AG04450 (cell line): ENCODE measurements around the gene RNF220. TPM values are rescaled to one million over a fixed set of nuclear protein-coding genes. Genes with fewer than 3 reads are reported as not detected.
"Not testable (repeated sequence)": the region's sequence is repeated elsewhere in the genome, so short reads cannot be mapped to it uniquely, and the experiment has no call there.

Experiments used
- CTCF ChIA-PET: fragments of 300-600, 350-600 bp; formaldehyde crosslinking; extraction: SDS; loops from one replicate; lab custom pipeline; 2022; ENCODE audit warnings: antibody characterized with exemption, inconsistent platforms; lab: Charles Lee
- POLR2A ChIA-PET: fragments of 350-600 bp; formaldehyde crosslinking; extraction: SDS; loops from one replicate; lab custom pipeline; 2021; ENCODE audit warnings: antibody characterized with exemption, inconsistent platforms; lab: Yijun Ruan, JAX
- DNase-seq: peaks from one replicate; pipeline ENCODE4 v3.0.0-alpha.2; 2011; ENCODE audit warnings: low read depth, low spot score
- H3K27ac ChIP-seq: one replicate; pipeline ENCODE4 v1.5.1; 2012; ENCODE audit warnings: low read depth, low read length, control low read depth
- H3K27me3 ChIP-seq: one replicate; pipeline ENCODE4 v1.6.0; 2012; ENCODE audit warnings: low read length; ENCODE audit not compliant: control insufficient read depth, insufficient read depth
- H3K4me3 ChIP-seq: 2 replicates; pipeline ENCODE4 v1.5.1; 2011; ENCODE audit warnings: mild to moderate bottlenecking, low read depth, low read length, control low read depth
- H3K9me3 ChIP-seq: 2 replicates; pipeline ENCODE4 v1.5.1; 2012; ENCODE audit warnings: low read length; ENCODE audit not compliant: control insufficient read depth, insufficient read depth
- CTCF ChIP-seq: IDR thresholded peaks from 2 replicates; pipeline ENCODE4 v1.5.1; 2011; ENCODE audit warnings: low read depth, low read length, control low read depth, inconsistent platforms
- polyA plus RNA-seq: library from polyadenylated mRNA; depleted of rRNA; stranded (reverse); fragments of >200 nt; gene quantifications from 2 replicates; pipeline ENCODE4 v1.2.3, GENCODE V29; 2011; rRNA removed
- small RNA-seq: library from RNA; depleted of rRNA; stranded (forward); fragments of <200 nt; gene quantifications from one replicate; pipeline ENCODE3, GENCODE V24; 2012; ENCODE audit warnings: low read depth; ENCODE audit not compliant: insufficient read length

Gene RNF220
- polyA plus RNA-seq, 1 experiment: 46.4 TPM

GRCh38 chr1:44696789-44697345 is 291.8 kb downstream of the RNF220 start:
- CTCF ChIA-PET: interaction anchor here (0.7 to 0.8 kb wide), 2 partner anchors 17 to 18 kb away, joined by 3 read pairs; no protein-coding TSS in a partner anchor
- no peak for TF ChIP-seq CTCF

GRCh38 chr1:44698138-44698537 is 293.1 kb downstream of the RNF220 start:
- no peak overlapping the region for H3K27ac ChIP-seq
- ChIA-PET CTCF (no interaction called here), POLR2A (no interaction called here)
- peaks cover 2% of the 10 kb centered on the region for H3K27me3 ChIP-seq
- TF ChIP-seq CTCF: no peak
- no peaks in the 10 kb centered on the region for H3K9me3 ChIP-seq
- no peak overlapping the region for H3K4me3 ChIP-seq
- no peak for DNase-seq

More at GRCh38 chr1:44696789-44697345, 291.8 kb downstream of the RNF220 start:
- Histone ChIP-seq H3K9me3 (no peaks in the 10 kb centered on the region), H3K27ac (no peak overlapping the region), H3K4me3 (no peak overlapping the region), H3K27me3 (peaks cover 2% of the 10 kb centered on the region)
- DNase-seq: no peak
- POLR2A ChIA-PET: interaction anchor here (0.6 kb wide), 1 partner anchor 25 kb away, joined by 3 read pairs; no protein-coding TSS in a partner anchor

GRCh38 chr1:44699375-44699774 is 294.3 kb downstream of the RNF220 start:
- H3K27ac ChIP-seq, CTCF ChIA-PET, H3K9me3 ChIP-seq, H3K27me3 ChIP-seq, H3K4me3 ChIP-seq, DNase-seq, POLR2A ChIA-PET: not testable (repeated sequence)

- Histone ChIP-seq H3K4me3 (no peak overlapping the region), H3K27ac (no peak overlapping the region), H3K9me3 (no peaks in the 10 kb centered on the region), H3K27me3 (peaks cover 2% of the 10 kb centered on the region)
- ChIA-PET CTCF (interaction anchor here (1.2 to 2.8 kb wide), 2 partner anchors 29 to 31 kb away, joined by 3 to 8 read pairs; partner anchors contain the start of gene RNU5D-1), POLR2A (no interaction called here)
- no peak for DNase-seq
- no peak for TF ChIP-seq CTCF
Observed at GRCh38 chr1:44700573-44700972, 295.5 kb downstream of the RNF220 start.

- CTCF ChIA-PET: interaction anchor here (1.2 to 2.8 kb wide), 2 partner anchors 28 to 30 kb away, joined by 3 to 8 read pairs; partner anchors contain the start of gene RNU5D-1
- Histone ChIP-seq H3K4me3 (no peak overlapping the region), H3K27ac (no peak overlapping the region), H3K9me3 (no peaks in the 10 kb centered on the region), H3K27me3 (peaks cover 2% of the 10 kb centered on the region)
- DNase-seq: no peak
- POLR2A ChIA-PET: no interaction called here
- TF ChIP-seq CTCF: no peak
Observed at GRCh38 chr1:44701141-44701573, 296.1 kb downstream of the RNF220 start.

Small RNA genes lying within 50 kb of the gene (small RNA-seq; reads per million reads assigned to genes)
- not detected for gene MIR5584
- not detected for gene RNU6-369P

Other genes starting within 250 kb of the RNF220 start
- 27.0 and 31.5 TPM in 2 replicates for gene DMAP1, start 191.8 kb upstream of the RNF220 start, polyA plus RNA-seq
- gene ERI3, start 50.0 kb upstream of the RNF220 start, polyA plus RNA-seq: 46.2 and 54.0 TPM in 2 replicates